HG02981 (cell line): ENCODE measurements around the gene PUSL1.
A peak's percentile ranks its signal among the peaks of the same experiment; 100 is the strongest.

Experiments used
- ATAC-seq: cut with Tn5 transposase; IDR thresholded peaks from one replicate; pipeline ENCODE4 v1.9.1; 2021; ENCODE audit warnings: mild to moderate bottlenecking, moderate library complexity; ENCODE audit not compliant: unreplicated experiment

Gene PUSL1

GRCh38 chr1:1335792-1336248 lies 27.4 kb downstream of the PUSL1 start:
- no peak for ATAC-seq

GRCh38 chr1:1336446-1336845 lies 28.0 kb downstream of the PUSL1 start:
- ATAC-seq, result no peak

GRCh38 chr1:1336931-1337792 lies 28.8 kb downstream of the PUSL1 start:
- ATAC-seq, result no peak

- no peak for ATAC-seq
Measured at GRCh38 chr1:1337793-1338147, 29.4 kb downstream of the PUSL1 start.

GRCh38 chr1:1338278-1338677 lies 29.9 kb downstream of the PUSL1 start:
- ATAC-seq, result no peak

- no peak for ATAC-seq
Measured at GRCh38 chr1:1340185-1340584, 31.8 kb downstream of the PUSL1 start.

- ATAC-seq, result no peak
Measured at GRCh38 chr1:1340791-1341548, 32.6 kb downstream of the PUSL1 start.

- no peak for ATAC-seq
Measured at GRCh38 chr1:1341549-1342021, 33.2 kb downstream of the PUSL1 start.

- no peak for ATAC-seq
Measured at GRCh38 chr1:1342061-1342562, 33.7 kb downstream of the PUSL1 start.

GRCh38 chr1:1342584-1343115 lies 34.3 kb downstream of the PUSL1 start:
- no peak for ATAC-seq

- no peak for ATAC-seq
Measured at GRCh38 chr1:1343811-1344421, 35.5 kb downstream of the PUSL1 start.

GRCh38 chr1:1344655-1345361 lies 36.4 kb downstream of the PUSL1 start:
- no peak for ATAC-seq

- ATAC-seq, result no peak
Measured at GRCh38 chr1:1345384-1345783, 37.0 kb downstream of the PUSL1 start.

GRCh38 chr1:1345860-1346500 lies 37.6 kb downstream of the PUSL1 start:
- no peak for ATAC-seq

GRCh38 chr1:1346501-1346890 lies 38.1 kb downstream of the PUSL1 start:
- no peak for ATAC-seq

GRCh38 chr1:1347026-1347595 lies 38.7 kb downstream of the PUSL1 start:
- ATAC-seq, result no peak

GRCh38 chr1:1347663-1348419 lies 39.4 kb downstream of the PUSL1 start:
- no peak for ATAC-seq

- peak; percentile 23 for ATAC-seq
Measured at GRCh38 chr1:1348420-1349255, 40.2 kb downstream of the PUSL1 start.
